ENCODE measurements around the gene CLMN.

DNA sequence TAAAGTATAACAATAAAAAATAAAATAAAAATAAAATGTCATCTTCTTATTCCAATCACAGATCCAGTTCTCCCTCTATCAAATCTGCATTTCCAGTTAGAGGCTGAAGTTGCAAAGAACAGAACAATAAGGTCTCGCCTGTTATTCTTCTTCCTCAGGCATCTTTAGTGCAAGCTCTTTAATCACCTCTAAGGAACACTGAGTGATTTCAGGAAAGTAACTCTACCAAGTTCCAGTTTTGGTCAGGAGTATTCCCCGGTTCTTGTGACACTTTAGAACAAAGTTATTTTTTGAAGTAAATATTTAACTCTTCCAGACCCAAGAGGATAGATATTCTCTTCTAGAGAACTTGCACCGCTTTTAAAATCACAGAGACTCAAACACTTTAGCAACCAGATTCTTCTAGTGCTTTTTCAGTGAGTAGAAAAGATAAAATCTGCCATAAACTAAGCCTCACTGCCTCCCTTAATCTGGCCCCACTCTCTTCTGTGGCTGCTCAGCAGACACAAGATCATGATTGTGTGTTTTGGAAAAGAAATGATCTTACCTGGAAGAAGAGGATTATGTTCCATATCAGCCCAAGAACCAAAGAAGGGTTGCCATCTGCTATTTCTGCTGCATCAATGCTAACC is 104.5 kb downstream of the CLMN start:
- TF ChIP-seq, protein P1, sequence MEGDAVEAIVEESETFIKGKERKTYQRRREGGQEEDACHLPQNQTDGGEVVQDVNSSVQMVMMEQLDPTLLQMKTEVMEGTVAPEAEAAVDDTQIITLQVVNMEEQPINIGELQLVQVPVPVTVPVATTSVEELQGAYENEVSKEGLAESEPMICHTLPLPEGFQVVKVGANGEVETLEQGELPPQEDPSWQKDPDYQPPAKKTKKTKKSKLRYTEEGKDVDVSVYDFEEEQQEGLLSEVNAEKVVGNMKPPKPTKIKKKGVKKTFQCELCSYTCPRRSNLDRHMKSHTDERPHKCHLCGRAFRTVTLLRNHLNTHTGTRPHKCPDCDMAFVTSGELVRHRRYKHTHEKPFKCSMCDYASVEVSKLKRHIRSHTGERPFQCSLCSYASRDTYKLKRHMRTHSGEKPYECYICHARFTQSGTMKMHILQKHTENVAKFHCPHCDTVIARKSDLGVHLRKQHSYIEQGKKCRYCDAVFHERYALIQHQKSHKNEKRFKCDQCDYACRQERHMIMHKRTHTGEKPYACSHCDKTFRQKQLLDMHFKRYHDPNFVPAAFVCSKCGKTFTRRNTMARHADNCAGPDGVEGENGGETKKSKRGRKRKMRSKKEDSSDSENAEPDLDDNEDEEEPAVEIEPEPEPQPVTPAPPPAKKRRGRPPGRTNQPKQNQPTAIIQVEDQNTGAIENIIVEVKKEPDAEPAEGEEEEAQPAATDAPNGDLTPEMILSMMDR (IDR thresholded peaks at IDR 0.05 in 2 of 3, conservative IDR thresholded peaks at IDR 0.05 in 1 of 3; ENCODE audit: control insufficient read depth in 2 of 3, extremely low read depth in 1 of 3, insufficient read depth in 1 of 3, low read depth in 3 of 3, low read length in 3 of 3), result no peak
- no peak for TF ChIP-seq HDGF (IDR thresholded peaks at IDR 0.05)
- TF ChIP-seq, protein P2, sequence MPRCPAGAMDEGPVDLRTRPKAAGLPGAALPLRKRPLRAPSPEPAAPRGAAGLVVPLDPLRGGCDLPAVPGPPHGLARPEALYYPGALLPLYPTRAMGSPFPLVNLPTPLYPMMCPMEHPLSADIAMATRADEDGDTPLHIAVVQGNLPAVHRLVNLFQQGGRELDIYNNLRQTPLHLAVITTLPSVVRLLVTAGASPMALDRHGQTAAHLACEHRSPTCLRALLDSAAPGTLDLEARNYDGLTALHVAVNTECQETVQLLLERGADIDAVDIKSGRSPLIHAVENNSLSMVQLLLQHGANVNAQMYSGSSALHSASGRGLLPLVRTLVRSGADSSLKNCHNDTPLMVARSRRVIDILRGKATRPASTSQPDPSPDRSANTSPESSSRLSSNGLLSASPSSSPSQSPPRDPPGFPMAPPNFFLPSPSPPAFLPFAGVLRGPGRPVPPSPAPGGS (IDR thresholded peaks at IDR 0.05; ENCODE audit: borderline replicate concordance, insufficient read depth, low read depth, low read length, poor library complexity, severe bottlenecking), result no peak
- TF ChIP-seq PKNOX1 (IDR thresholded peaks at IDR 0.05), result no peak
- TF ChIP-seq HDAC6 (IDR thresholded peaks at IDR 0.05; ENCODE audit: unreplicated experiment), result no peak
- TF ChIP-seq SMC3 (IDR thresholded peaks at IDR 0.05; ENCODE audit: borderline replicate concordance, low read length), result no peak
- no peak for TF ChIP-seq TAF1 (IDR thresholded peaks at IDR 0.05; ENCODE audit: borderline replicate concordance, low read depth, low read length)
- TF ChIP-seq, protein P3, sequence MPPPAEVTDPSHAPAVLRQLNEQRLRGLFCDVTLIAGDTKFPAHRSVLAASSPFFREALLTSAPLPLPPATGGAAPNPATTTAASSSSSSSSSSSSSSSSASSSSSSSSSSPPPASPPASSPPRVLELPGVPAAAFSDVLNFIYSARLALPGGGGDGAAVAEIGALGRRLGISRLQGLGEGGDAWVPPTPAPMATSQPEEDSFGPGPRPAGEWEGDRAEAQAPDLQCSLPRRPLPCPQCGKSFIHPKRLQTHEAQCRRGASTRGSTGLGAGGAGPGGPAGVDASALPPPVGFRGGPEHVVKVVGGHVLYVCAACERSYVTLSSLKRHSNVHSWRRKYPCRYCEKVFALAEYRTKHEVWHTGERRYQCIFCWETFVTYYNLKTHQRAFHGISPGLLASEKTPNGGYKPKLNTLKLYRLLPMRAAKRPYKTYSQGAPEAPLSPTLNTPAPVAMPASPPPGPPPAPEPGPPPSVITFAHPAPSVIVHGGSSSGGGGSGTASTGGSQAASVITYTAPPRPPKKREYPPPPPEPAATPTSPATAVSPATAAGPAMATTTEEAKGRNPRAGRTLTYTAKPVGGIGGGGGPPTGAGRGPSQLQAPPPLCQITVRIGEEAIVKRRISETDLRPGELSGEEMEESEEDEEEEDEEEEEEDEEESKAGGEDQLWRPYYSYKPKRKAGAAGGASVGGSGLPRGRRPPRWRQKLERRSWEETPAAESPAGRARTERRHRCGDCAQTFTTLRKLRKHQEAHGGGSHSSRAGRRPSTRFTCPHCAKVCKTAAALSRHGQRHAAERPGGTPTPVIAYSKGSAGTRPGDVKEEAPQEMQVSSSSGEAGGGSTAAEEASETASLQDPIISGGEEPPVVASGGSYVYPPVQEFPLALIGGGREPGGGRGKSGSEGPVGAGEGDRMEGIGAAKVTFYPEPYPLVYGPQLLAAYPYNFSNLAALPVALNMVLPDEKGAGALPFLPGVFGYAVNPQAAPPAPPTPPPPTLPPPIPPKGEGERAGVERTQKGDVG (CRISPR knock-in tag; IDR thresholded peaks at IDR 0.05), result no peak
- no peak for TF ChIP-seq POLR2AphosphoS2 (IDR thresholded peaks at IDR 0.05; ENCODE audit: low read depth, low read length)
- TF ChIP-seq CBFB (IDR thresholded peaks at IDR 0.05; ENCODE audit: low read depth), result no peak
- TF ChIP-seq POLR2AphosphoS5 (IDR thresholded peaks at IDR 0.05; ENCODE audit: low read length), result no peak
- TF ChIP-seq JUND (IDR thresholded peaks at IDR 0.05; ENCODE audit: low read depth, low read length), result no peak

Data from GM12878 (cell line).